Measurements from ENCODE around the gene MCTP2.

MCTP2 gene, protein sequence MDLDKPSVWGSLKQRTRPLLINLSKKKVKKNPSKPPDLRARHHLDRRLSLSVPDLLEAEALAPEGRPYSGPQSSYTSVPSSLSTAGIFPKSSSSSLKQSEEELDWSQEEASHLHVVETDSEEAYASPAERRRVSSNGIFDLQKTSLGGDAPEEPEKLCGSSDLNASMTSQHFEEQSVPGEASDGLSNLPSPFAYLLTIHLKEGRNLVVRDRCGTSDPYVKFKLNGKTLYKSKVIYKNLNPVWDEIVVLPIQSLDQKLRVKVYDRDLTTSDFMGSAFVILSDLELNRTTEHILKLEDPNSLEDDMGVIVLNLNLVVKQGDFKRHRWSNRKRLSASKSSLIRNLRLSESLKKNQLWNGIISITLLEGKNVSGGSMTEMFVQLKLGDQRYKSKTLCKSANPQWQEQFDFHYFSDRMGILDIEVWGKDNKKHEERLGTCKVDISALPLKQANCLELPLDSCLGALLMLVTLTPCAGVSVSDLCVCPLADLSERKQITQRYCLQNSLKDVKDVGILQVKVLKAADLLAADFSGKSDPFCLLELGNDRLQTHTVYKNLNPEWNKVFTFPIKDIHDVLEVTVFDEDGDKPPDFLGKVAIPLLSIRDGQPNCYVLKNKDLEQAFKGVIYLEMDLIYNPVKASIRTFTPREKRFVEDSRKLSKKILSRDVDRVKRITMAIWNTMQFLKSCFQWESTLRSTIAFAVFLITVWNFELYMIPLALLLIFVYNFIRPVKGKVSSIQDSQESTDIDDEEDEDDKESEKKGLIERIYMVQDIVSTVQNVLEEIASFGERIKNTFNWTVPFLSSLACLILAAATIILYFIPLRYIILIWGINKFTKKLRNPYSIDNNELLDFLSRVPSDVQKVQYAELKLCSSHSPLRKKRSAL

DNA sequence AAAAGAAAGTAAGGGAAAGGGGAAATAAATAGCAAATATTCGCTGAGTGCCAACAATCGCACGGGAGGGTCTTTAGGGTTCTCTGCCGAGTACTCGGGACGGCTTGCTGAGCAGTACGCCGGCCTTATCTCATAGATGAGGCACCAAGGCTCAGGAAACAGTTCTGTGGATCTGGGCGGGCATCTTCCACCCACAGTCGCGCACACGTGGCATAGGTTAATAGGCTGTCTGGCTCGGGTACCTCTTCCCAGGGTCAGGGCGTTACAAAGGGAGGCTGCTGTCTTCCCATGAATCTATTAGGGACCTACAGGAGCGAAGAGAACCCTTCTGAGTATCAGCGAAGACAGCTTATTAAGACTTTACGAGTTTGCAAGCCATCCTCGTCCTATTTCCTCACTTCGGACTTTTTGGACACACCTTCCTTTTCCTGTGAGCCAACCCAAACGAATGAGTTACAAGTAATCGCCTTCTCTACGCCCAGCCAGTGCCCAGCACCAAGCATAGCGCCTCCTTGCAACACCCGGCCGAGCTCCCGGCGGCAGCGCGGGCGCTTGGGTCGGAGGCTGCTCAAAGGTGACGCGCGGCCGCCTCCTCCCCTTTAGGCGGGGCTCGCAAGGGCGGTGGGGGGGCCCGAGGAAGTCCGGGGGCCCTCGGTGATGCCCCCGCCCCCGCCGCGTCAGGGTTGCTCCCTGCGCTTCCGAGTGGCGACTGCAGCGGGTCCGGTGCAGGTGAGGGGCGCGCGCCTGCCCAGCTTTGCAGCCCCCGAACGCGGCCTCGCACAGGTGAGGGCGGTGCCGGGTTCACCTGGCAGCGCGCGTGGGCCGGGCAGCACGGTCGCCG, at the start of gene MCTP2:
TSS of gene MCTP2 (plus strand) at position 679 of the 840 bp plus-strand sequence. CDS start 66,705 bp downstream, outside the sequence.
- DNase-seq = peak; percentile 91

DNA sequence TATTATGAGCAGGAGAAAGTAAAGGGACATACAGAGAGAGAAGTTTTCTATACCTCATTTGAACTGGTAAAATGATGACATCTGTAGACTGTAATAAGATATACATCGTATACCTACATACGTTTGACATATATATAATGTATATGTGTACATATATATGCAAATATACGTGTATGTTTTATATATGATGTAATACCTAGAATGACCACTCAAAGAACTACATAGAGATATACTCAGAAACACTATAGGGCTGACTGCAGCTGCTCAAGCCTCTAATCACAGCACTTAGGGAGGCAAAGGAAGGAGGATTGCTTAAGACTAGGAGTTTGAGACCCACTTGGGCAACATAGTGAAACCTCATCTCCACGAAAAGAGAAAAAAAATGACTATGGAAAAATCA, 48.5 kb upstream of the MCTP2 start:
- no peak for DNase-seq

DNA sequence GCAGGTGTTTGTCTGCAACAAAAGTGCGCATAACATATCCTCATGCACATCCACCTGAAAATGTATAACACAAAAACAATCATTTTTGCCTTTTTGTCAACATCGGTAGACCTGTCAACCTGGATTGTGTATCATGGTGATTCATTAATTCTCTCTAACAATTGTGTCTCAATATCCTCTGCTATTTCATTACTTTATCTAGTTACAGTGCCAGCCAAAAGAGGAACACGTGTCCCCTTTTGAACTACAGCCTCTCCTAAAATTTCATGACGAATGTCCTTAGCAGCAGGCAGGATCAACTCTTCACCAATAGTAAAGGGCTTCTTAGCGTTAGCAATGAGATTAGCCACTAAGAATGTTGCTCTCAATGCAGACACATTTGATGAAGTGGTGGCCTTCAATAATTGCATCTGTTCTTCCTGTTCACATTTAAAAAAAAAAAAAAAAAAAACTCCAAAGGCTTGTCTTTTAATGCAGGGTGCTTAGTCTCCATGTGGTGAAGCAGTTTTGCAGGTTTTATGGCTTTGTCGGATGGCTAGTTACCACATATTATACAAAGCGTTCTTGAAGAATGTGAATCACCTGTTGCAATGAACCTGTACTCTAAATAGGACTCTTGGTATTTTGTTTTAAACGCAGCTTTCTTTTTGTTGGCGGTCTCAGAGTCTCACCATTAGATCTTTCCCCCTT, 45.7 kb upstream of the MCTP2 start:
- no peak for DNase-seq

DNA sequence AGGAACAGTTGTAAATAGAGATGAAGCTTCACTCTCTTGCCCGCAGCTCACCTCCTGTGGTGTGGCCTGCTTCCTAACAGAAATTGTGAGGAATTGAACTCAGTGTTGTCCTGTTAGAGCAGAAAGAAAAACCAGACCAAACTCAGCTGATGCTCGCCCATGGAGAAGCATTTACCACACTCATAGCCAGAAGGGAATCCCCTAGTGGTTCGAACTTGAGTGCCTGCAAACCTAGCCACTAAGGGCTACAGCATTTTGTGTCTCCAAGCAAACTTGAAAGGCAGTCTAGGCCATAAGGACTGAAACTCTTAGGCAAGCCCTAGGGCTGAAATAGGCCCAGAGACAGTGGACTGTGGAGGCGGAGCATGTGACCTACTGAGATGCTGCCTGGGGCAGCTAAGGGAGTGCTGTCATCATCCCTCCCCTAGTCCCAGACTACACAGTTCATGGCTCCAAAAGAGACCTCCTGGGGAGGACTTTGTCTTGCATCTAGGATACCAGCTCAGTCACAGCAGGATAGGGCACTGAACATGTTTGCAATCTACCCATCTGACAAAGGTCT, 44.5 kb upstream of the MCTP2 start:
- DNase-seq = no peak

DNA sequence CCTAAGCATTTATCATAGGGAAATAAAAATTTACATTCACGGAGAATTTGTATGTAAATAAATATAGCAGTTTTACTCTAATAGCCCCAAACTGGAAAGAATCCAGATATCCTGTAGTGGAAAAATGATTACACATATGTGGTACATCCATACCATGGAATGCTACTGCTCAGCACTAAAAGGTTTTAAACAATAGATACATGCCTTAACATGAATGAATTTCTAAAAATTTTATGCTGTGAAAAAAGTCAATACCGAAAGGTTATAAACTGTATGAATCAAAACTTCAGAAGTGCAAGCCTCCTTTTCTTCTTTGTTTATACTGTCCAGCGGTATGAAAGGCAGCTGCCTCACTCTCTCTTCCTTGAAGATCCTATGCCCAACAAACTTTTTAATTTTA, 37.5 kb upstream of the MCTP2 start:
- DNase-seq = no peak

DNA sequence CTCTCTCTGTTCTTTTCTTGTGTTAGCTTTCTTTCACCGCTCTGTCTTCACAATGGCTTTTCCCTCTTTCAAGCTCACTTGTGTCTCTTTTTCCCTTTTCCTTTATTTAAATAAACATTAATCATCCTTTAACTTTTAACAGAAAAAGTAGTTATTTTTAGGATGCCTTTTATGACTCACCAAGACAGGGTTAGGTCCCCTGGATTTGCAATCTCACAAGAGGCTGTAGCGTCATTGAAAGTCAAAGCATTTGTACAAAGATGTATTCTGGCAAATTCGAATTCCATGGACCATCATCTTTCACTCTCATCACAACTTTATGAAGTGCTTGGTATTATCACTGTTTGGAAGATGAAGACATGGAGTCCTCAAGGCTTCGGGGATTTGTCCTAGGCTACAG, 34.8 kb upstream of the MCTP2 start:
- no peak for DNase-seq

DNA sequence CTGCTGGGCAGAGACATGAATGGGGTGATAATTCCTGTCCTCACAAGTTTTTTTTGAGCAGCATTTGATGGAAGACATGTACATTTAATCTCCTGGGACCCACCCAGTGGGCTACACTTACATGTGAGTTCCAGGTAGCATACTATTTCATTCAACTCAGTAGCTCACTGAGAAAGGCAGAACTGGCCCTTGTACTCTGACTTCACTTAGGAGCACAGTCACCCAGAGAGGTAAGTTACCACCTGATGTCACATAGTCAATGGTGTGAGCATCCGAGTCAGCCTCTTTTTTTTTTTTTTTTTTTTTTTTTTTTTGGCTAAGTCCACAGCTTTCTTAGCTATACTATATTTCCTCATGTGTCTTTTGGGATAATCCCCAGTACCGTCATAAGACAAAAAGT, 32.7 kb upstream of the MCTP2 start:
- no peak for DNase-seq

DNA sequence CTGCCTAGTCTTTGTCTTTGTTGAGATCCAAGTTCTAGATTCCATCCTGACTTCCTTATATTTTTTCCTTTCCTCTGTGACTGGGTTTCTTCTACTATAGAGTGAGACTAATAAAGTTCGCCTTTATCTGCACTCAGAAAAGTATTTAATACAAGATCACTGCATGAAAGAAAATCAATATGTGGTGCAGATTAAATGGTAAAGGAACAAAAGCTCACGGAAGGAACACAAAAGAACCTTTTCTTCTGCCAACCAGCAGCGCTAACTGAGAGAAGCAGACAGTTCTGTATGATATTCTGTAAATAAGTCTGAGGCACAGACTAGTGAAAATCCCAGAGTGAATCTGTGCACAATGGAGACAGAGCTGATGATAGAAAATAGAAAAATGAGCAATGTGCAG, 31.6 kb upstream of the MCTP2 start:
- DNase-seq = no peak

DNA sequence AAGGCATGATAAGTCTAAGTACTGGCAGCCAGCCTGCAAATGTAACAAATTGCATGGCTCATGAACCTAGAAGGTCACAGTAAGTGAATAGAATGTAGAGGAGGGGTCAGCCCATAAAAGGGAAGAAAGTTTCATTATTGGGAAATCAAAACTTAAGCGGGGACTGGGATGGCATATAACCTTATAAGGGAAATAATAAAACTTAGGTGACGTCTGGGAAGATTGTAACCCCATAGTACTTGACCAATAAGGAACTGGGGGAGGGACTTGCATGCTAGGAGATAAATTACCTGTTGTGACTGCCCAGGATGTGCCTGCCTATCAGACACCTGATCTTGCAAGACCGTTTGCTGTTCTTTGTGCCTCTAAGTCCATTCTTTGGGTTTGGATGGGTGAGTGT, 28.1 kb upstream of the MCTP2 start:
- DNase-seq = no peak

DNA sequence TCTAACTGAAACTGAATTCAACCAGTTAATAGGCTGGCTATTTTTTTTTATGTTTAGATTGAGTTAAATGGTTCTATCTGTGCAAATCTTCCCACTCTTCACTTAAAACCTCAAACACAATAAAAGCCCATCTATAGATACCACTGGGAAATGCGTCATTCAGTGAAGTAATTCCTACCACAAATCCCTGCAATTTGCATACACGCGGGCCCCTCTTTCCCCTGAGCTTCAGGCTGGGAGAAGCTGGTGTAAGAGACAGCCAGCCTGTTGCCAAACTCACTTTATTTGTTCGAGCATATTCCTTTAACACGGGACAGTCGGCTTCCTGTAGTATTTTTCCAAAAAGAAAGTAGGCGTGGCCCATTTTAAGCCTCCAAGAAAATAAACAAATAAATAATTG, 26.0 kb upstream of the MCTP2 start:
- no peak for DNase-seq

DNA sequence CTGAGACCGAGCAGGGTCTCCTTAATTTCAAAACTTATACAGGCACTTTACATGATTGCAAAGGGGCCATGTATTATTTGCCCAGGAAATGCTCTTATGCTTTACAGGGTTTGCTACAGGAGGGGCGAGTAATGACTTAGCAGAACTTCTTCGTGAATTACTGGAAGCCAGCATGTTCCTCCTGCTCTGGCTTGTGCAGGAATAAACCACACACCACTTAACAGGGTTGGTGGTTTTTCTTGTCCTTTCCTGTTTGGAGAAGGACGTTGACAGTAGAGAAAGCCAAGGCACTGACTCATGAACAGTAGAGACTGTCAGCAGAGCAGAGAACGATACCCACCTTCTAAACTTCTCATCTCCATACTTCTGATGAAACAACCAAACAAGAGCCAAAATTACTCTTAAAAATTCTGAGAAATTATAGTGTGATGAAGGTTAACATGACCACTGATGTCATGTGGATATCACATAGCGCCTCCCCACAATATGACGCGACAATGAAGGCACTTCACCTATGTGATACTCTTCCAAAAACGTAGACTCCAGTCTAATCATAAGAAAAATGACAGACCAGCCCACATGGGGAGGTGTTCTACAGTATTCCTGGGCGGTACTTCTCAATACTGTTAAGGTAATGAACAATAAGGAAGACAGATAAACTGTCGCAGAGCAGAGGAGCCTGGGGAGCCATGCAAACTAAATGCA, 24.7 kb upstream of the MCTP2 start:
- DNase-seq = no peak

DNA sequence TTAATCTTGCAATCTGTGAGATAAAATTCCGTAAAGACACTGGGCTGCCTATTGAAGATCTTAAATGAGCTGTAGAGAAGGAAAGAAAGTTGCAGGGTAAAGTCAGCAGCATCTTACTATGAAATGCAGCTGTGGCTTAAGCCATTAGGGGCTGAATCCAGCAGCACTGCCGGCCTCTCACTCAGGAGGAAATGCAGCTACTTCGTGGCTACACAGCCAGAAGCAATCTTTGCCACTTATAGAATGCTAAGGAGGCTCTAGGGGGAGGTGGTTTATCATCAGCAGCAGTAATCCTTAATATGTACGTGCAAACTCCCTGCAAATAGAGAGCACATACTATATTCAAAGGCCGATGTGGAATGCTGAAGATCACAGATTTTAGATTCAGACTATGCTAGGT, 19.1 kb upstream of the MCTP2 start:
- no peak for DNase-seq

DNA sequence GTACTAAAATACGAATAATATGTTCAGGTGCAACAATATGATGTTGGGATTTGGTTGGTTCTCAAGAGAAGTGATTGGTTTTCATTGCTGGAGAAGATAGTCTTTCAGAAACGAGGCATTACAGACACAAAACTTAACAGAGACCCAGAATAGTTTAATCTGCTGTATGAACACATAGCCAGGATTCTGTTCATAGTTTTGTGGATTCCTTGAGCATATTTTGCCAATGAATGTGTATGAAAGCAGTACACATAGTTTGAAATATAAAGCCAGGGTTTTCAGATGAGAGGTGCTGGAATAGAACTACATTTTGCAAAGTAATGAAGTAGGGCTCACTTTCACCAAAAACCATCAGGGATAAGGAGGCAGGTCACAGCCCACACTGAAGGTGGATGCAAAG, 5.7 kb upstream of the MCTP2 start:
- no peak for DNase-seq

DNA sequence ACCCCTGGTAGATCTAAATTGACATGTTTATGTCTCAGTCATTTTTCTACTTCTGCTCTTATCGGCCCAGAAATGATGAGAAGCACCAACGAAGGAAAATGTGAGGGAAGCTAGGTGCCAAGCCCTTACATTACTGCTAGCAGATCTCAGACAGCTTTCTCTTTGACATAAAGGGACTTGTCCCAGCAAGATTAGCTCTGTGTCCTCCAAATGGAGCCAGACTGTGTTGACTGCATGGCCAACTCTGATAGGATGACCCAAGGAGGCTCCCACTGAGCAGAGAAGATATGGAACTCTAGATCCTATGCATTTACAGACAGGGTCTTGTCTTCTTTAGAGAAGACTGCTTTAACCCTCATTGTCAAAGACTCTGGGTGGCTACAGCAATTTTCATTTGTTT, 2.8 kb upstream of the MCTP2 start:
- DNase-seq = no peak

DNA sequence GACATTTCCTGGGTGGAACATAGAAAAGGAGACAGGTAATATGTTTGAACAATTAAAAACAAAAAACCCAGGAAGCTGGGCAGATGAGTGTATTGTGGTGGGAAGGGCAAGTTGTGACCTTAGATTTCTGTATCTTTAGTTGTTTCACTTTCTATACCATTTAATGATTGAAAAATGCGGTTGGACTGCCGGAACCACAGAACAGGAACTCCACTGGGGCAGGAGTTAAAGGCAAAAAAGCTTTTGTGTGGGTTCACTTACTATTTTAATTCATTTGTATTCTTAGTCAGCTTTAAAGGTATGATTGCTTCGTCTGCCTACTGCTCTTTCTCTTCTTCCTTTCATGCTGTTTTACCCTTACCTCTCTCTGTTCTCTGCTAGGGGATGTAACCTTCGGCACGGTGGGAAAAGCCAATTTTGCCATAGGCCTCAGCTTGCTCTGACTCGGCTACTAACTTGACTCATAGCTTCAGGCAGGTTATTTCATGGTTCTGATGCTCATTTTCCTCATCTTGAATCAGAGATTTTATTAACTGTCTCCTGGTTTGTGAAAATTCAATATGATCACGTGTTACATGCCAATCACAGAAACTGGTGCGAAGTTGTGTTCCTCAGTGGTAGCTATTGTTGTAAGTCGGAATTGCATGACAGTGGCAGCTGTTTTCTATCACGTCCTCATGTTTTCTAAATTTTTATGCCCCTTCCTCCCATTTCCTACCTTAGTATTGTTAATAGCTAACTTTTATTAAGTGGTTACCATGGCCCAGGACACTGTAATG, 1.6 kb upstream of the MCTP2 start:
- DNase-seq = no peak

DNA sequence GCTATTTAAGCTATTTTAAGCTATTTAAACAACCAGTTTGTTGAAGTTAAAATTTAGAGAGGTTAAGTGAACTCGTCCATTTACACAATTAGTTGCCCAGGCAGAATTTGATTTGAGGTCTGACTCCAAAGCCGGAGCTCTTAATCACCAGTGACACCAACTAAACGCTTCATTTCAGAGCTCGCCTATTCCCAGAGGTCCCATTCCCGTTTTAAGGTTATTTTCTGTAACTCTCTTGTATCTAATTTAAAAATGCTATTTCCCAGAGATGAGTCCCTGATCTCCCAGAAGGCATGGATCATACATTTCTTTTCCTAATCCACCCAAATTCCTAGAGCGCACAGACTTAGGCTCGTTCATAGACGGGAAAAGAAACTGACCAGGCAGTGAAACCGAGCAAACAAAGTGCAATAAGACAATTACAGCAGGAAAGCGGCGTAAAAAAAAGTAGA, 904 bp upstream of the MCTP2 start:
- DNase-seq = no peak

DNA sequence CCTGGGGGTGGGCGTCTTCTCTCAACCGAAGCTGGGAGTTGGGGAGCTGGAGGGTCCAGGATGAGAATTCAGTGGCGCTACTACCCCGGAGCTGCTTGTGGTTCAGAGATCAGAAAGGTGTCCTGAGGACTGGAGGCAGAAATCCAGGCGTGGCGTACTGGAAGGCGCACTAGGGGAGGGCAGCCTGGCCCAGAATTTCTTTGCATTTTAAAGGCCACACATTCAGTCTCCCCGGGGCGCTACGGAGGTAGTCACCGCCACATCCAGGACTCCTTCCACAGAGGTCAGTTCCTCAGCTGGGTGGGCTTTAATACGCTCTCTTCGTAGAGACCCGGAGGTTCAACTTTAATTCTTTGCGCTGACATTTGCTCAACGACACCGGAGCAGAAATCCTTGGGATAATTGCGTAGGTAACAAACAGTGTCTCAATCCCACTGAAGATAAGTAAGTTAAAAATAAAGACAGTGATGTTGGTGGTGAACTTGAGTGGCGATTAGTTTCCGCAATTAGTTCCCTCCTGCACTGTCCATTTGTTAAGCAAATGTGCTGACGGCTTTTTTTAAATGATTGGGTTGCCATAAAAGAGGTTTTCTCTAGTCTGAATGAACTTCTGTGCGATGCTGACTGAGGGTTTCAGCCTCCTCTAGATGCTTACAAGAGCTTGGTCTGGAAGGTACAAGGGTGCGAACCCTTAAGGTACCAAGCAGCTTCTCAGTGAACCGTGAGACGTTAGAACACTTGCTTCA, 535 bp downstream of the MCTP2 start:
- no peak for DNase-seq

DNA sequence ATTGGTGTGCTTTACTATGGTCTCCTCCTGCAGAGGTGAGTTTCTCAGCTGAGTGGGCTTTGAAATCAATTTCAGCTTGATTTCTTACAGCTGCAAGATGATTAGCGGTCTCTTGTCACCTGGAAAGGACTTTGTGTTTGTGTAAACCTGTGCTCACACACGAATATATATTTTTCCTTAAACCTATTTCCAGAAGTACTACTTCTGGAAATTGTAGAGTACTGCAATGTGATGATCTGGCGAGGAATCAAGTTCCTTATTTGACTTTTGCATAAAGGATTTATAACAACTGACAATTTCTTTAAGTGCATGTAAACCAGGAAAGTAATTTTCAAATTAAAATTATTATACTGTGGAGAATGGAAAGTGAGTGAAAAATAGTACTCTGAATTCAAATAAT, 2.1 kb downstream of the MCTP2 start:
- DNase-seq = no peak

DNA sequence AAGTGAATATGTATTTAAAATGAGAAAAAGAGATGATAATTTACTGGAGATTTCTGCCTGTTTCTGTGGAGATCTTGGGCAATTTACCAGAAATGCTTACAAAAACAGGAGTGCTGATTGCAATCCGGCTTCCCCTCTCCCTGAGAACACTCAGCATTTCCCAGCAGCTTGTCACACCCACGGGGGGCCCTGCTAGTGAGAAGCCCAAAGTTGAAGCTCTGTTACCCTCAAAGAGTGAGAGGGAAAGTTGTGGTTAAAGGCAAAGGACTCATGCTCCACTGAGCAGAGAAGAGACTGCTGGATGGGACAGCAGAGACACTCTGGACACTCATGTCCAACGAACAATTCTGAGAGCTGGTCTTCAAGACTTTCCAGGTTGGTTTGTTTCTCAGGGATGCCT, 2.9 kb downstream of the MCTP2 start:
- DNase-seq = peak; percentile 77

DNA sequence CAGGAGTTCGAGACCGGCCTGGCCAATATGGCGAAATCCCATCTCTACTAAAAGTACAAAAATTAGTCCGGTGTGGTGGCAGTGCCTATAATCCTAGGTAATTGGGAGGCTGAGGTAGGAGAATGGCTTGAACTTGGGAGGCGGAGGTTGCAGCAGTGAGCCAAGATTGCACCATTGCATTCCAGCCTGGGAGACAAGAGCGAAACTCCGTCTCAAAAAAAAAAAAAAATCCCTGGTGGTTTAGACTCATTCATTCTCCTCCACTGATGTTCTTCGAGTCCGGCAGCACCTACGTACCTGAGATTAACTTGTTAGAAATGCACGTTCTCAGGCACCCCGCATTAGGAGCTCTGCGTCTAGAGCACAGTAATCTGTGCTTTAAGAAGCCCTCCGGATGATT, 3.7 kb downstream of the MCTP2 start:
- no peak for DNase-seq
